ENCODE results near the gene KRTAP4-8. TPM values are rescaled to one million over a fixed set of nuclear protein-coding genes. Genes with fewer than 3 reads are reported as not detected.
A peak's percentile ranks its signal among the peaks of the same experiment; 100 is the strongest.
"Not testable (repeated sequence)": the region's sequence is repeated elsewhere in the genome, so short reads cannot be mapped to it uniquely, and the experiment has no call there.

KRTAP4-8 gene
- total RNA-seq, 4 donors from 2014 or later, result not detected

DNA sequence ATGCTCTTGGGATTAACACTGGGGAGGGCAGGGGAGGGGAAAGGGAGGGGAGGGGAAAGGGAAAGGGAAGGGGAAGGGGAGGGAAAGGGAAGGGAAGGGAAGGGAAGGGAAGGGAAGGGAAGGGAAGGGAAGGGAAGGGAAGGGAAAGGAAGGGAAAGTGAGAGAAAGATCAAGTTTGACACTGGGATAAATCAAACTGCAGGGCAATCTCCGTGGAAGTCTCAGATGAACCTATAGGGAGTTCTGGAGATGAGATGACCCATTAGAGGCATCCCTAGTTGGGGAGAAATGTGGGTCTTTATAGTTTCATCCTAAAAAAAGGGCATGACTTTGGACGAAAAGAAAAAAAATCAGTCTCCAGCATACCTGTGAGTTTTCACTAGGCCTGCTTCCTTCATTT is 23.8 kb upstream of the KRTAP4-8 start:
- Histone ChIP-seq H3K4me1 (no peaks in the 10 kb centered on the region), H3K27me3 (no peaks in the 10 kb centered on the region), H3K4me3 (no peak overlapping the region), H3K36me3 (no peaks in the 10 kb centered on the region), H3K27ac (no peak overlapping the region), H3K9me3 (no peaks in the 10 kb centered on the region)
- TF ChIP-seq POLR2A (IDR thresholded peaks at IDR 0.05), result no peak
- TF ChIP-seq, protein P1, sequence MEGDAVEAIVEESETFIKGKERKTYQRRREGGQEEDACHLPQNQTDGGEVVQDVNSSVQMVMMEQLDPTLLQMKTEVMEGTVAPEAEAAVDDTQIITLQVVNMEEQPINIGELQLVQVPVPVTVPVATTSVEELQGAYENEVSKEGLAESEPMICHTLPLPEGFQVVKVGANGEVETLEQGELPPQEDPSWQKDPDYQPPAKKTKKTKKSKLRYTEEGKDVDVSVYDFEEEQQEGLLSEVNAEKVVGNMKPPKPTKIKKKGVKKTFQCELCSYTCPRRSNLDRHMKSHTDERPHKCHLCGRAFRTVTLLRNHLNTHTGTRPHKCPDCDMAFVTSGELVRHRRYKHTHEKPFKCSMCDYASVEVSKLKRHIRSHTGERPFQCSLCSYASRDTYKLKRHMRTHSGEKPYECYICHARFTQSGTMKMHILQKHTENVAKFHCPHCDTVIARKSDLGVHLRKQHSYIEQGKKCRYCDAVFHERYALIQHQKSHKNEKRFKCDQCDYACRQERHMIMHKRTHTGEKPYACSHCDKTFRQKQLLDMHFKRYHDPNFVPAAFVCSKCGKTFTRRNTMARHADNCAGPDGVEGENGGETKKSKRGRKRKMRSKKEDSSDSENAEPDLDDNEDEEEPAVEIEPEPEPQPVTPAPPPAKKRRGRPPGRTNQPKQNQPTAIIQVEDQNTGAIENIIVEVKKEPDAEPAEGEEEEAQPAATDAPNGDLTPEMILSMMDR (IDR thresholded peaks at IDR 0.05), result no peak
- DNase-seq, result no peak

DNA sequence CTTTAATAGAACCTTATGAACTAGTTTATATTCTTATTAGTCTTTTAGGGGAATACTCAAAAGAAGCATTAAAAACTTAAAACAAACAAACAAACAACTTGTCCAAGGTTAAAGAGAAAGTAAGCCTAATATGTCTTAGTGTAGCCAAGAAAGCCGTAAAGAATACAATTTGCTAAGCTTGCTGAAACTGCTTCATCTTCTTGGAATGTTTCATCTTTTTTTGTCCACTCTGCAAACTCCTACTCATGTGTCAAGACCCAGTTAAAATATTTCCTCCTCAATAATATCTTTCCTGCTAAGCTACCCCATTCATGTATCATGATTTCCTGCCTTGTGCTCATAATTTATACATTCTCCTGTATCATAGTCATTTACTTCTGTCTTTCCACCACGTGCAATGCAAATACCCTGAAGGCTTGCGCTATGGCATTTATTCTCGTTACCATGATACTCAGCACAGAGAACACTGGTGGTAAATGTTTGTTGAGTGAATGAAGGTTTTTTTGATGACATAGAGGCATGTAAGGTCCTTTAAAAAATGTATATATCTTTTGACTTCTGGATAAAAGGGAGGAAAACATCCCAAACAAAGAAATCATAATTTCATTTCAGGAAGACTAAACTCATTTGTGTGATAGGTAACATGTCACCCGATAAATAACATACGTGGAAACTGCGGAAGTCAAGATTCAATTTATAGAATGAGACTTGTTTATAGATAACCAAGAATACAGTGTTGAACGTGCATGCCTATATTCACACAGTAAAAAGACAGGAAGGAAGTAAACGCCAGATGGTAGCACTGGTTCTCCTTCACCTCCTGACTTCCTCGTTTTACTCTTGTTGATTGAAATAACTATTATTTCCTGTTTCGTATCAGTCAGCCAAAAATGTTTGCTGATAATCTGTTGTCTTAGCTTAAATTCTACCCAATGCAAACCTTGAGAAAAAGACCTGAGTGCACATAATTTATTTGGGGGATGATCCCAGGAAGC is 22.1 kb upstream of the KRTAP4-8 start:
- not testable (repeated sequence) for H3K4me1 ChIP-seq

GRCh38 chr17:41118721-41119120 is 20.8 kb upstream of the KRTAP4-8 start:
- TF ChIP-seq, protein P1 (IDR thresholded peaks at IDR 0.05), result no peak
- TF ChIP-seq POLR2A (IDR thresholded peaks at IDR 0.05), result no peak
- H3K9me3 ChIP-seq, result no peaks in the 10 kb centered on the region
- DNase-seq, result no peak
- no peaks in the 10 kb centered on the region for H3K36me3 ChIP-seq
- H3K27ac ChIP-seq, result no peak overlapping the region
- H3K27me3 ChIP-seq, result no peaks in the 10 kb centered on the region
- no peak overlapping the region for H3K4me3 ChIP-seq
- H3K4me1 ChIP-seq, result no peaks in the 10 kb centered on the region

More for the DNA sequence above, 22.1 kb upstream of the KRTAP4-8 start:
- H3K27me3 ChIP-seq, H3K36me3 ChIP-seq, DNase-seq, H3K4me3 ChIP-seq, H3K9me3 ChIP-seq: not testable (repeated sequence)
- H3K27ac ChIP-seq, result peak overlapping the region in 1 of 4 donors; percentile 46

- not testable (repeated sequence) for H3K27ac ChIP-seq, H3K4me1 ChIP-seq, H3K36me3 ChIP-seq, H3K27me3 ChIP-seq, H3K4me3 ChIP-seq, H3K9me3 ChIP-seq, DNase-seq
Observed at GRCh38 chr17:41117846-41118386, 20.0 kb upstream of the KRTAP4-8 start, which contains the start of gene KRTAP4-11. Gene KRTAP4-11, minus strand, starts transcription at chr17:41118373. Its CDS starts 58 bp downstream, at chr17:41118315.

DNA sequence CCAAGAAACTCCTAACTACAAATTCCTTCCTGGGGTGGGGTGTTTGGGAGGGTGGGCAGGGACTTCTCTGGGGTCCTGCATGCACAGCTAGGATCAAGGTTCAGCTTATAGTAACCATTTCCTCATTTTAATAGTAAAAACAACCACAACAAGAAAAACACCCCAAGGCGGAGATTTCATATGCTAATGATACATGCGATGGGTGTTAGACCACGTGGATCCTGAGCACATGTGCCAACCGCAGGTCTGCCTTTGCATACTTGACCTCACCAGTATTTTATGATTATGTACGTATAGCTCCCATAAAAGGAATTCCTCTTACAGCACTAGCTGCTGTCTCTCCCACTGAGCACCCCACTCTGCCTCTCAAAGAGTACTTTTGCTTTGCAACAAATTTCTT is 18.4 kb upstream of the KRTAP4-8 start:
- Histone ChIP-seq H3K4me1 (no peaks in the 10 kb centered on the region), H3K4me3 (no peak overlapping the region), H3K36me3 (no peaks in the 10 kb centered on the region), H3K27me3 (no peaks in the 10 kb centered on the region), H3K27ac (no peak overlapping the region), H3K9me3 (no peaks in the 10 kb centered on the region)
- peak in 1 of 3 donors; percentile 43 for DNase-seq
- TF ChIP-seq POLR2A (IDR thresholded peaks at IDR 0.05), result no peak
- TF ChIP-seq, protein P1 (IDR thresholded peaks at IDR 0.05), result no peak

GRCh38 chr17:41111151-41111885 is 13.4 kb upstream of the KRTAP4-8 start:
- Histone ChIP-seq H3K4me3 (no peak overlapping the region), H3K9me3 (no peaks in the 10 kb centered on the region), H3K27ac (no peak overlapping the region), H3K27me3 (no peaks in the 10 kb centered on the region), H3K4me1 (no peaks in the 10 kb centered on the region), H3K36me3 (no peaks in the 10 kb centered on the region)
- no peak for DNase-seq
- TF ChIP-seq, protein P1 (IDR thresholded peaks at IDR 0.05), result no peak
- no peak for TF ChIP-seq POLR2A (IDR thresholded peaks at IDR 0.05)

- DNase-seq, H3K36me3 ChIP-seq, H3K4me1 ChIP-seq, H3K9me3 ChIP-seq, H3K27me3 ChIP-seq, H3K4me3 ChIP-seq, H3K27ac ChIP-seq: not testable (repeated sequence)
Observed at GRCh38 chr17:41108728-41109386, 10.9 kb upstream of the KRTAP4-8 start.
